Measurements from ENCODE around the gene IGSF23. TPM values are rescaled to one million over a fixed set of nuclear protein-coding genes. Genes with fewer than 3 reads are reported as not detected.

Gene IGSF23
- total RNA-seq, 1 donor from 2014 or later: not detected

DNA sequence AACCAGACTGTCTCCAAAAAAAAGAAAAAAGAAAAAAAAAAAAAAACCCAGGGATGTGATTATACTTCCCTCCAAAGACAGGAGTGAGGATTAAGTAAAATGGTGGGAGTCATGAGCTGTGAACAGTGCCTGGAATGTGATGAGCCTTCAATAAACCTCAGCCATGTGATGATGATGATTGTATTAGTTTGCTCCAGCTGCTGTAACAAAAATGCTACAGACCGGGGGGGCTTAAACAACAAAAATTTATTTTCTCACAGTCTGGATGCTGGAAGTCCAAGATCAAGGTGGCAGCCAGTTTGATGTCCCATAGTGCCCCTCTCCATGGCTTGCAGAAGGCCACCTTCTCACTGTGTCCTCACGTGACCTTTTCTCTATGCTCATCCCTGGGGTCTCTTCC, 21.4 kb downstream of the IGSF23 start:
- Mint-ChIP-seq H3K4me3 (ENCODE audit: unreplicated experiment) (no peak overlapping the region), H3K27ac (ENCODE audit: unreplicated experiment) (peak overlapping the region; percentile 94), H3K27me3 (ENCODE audit: low read depth) (no peaks in the 10 kb centered on the region), H3K36me3 (ENCODE audit: low read depth) (no peaks in the 10 kb centered on the region), H3K9me3 (ENCODE audit: low read depth) (peaks cover 4% of the 10 kb centered on the region), H3K4me1 (ENCODE audit: low read depth) (peaks cover 47% of the 10 kb centered on the region)
- no peak for DNase-seq (ENCODE audit: low spot score)
- TF ChIP-seq, protein P1, sequence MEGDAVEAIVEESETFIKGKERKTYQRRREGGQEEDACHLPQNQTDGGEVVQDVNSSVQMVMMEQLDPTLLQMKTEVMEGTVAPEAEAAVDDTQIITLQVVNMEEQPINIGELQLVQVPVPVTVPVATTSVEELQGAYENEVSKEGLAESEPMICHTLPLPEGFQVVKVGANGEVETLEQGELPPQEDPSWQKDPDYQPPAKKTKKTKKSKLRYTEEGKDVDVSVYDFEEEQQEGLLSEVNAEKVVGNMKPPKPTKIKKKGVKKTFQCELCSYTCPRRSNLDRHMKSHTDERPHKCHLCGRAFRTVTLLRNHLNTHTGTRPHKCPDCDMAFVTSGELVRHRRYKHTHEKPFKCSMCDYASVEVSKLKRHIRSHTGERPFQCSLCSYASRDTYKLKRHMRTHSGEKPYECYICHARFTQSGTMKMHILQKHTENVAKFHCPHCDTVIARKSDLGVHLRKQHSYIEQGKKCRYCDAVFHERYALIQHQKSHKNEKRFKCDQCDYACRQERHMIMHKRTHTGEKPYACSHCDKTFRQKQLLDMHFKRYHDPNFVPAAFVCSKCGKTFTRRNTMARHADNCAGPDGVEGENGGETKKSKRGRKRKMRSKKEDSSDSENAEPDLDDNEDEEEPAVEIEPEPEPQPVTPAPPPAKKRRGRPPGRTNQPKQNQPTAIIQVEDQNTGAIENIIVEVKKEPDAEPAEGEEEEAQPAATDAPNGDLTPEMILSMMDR (IDR thresholded peaks at IDR 0.05): no peak

DNA sequence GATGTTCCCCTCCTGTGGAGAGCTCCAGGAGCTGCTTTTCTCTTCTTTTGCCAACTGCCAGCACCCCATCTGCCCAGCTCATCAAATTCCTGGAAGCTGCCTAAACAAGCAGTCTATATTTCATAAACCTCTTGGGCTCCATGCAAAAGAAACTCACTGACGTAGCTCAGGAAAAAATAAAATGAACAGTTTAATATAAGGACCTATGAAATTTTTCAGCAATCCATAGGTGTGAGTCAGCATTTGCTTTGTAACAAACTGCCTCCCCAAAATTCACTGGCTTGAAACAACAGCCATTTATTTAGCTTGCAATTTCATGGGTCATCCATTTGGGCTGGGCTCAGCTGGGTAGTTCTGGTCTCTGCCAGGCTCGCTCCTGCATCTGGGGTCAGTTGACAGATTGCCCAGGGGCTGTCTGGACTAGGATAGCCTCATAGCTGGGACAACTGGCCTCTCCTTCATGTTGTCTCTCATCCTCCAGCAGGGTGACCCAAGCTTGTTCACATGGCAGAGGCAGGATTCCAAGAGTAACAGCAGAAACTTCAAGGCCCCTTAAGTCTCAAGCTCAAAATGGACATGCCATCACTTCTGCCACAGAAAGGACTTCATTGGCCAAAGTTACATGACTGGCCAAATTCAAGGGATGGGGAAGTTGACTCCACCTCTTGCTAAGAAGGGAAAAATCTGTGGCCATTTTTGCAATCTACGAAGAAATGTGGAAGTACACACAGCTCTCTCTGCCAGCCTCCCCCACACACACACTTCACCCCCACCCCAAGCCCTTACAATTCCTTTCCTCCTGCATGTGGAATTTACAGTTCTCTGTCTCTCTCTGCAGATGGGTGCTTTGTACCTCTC, 22.4 kb downstream of the IGSF23 start:
- Mint-ChIP-seq H3K4me1 (ENCODE audit: low read depth) (peaks cover 54% of the 10 kb centered on the region), H3K27ac (ENCODE audit: unreplicated experiment) (peak overlapping the region; percentile 94), H3K9me3 (ENCODE audit: low read depth) (peaks cover 4% of the 10 kb centered on the region), H3K36me3 (ENCODE audit: low read depth) (no peaks in the 10 kb centered on the region), H3K4me3 (ENCODE audit: unreplicated experiment) (peak overlapping the region; percentile 16), H3K27me3 (ENCODE audit: low read depth) (no peaks in the 10 kb centered on the region)
- no peak for DNase-seq (ENCODE audit: low spot score)
- TF ChIP-seq, protein P1 (IDR thresholded peaks at IDR 0.05): peak; percentile 34

DNA sequence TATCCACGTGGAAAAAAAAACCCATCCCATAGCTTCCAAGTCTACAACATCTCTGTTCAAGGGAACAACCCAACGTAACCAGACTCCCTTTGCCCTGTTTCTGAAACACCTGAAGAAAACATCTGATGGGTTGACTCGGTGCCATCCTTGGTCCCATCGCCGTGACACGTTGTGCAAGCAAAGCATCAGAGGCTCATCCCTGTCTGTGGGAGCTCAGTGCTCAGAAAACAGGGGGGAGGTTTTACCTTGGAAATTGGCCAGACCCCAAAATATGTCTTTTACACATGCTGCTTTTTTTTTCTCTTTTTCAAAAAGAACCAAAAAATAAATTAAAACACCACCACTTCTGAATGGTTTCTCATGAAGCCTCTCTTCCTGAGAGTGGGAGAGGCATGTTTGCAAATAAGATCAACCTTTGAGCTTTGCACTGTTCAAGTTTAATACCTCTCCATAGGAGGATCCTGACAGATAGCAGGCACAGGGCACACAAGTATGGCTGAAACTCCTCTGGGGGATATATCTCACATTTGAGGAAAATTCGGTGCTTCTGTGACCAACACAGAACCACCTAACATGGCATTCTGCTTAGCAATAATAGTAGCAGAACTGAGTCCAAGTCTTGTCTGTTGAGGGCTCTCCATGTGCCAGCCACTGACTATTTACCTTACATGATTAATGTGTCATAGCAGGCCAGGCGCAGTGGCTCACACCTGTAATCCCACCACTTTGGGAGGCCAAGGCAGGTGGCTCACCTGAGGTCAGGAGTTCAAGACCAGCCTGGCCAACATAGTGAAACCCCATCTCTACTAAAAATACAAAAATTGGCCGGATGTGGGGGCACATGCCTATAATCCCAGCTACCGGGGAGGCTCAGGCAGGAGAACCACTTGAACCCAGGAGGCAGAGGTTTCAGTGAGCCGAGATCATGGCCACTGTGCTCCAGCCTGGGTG, 23.4 kb downstream of the IGSF23 start:
- H3K4me1 Mint-ChIP-seq (ENCODE audit: low read depth): peaks cover 60% of the 10 kb centered on the region
- H3K27me3 Mint-ChIP-seq (ENCODE audit: low read depth): no peaks in the 10 kb centered on the region
- H3K4me3 Mint-ChIP-seq (ENCODE audit: unreplicated experiment): peak overlapping the region; percentile 16
- TF ChIP-seq, protein P1 (IDR thresholded peaks at IDR 0.05): no peak
- no peak for DNase-seq (ENCODE audit: low spot score)
- peaks cover 4% of the 10 kb centered on the region for H3K9me3 Mint-ChIP-seq (ENCODE audit: low read depth)
- no peaks in the 10 kb centered on the region for H3K36me3 Mint-ChIP-seq (ENCODE audit: low read depth)
- H3K27ac Mint-ChIP-seq (ENCODE audit: unreplicated experiment): peak overlapping the region; percentile 94

DNA sequence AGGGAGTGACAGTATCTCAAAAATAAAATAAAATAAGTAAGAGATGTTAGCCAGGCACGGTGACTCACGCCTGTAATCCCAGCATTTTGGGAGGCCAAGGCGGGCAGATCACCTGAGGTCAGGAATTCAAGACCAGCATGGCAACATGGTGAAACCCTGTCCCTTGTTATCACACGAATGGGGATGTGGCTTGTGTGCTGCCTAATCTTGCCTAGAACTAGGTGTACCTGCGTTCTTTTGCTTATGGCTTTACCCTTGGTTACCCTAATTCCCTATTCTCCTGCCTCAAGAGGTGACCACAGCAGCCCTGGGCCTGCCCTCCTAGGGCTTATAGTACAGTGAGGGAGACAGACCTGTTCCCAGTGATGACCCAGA, 24.0 kb downstream of the IGSF23 start:
- peaks cover 60% of the 10 kb centered on the region for H3K4me1 Mint-ChIP-seq (ENCODE audit: low read depth)
- H3K36me3 Mint-ChIP-seq (ENCODE audit: low read depth): no peaks in the 10 kb centered on the region
- H3K4me3 Mint-ChIP-seq (ENCODE audit: unreplicated experiment): no peak overlapping the region
- TF ChIP-seq, protein P1 (IDR thresholded peaks at IDR 0.05): no peak
- H3K27me3 Mint-ChIP-seq (ENCODE audit: low read depth): no peaks in the 10 kb centered on the region
- DNase-seq (ENCODE audit: low spot score): no peak
- peaks cover 4% of the 10 kb centered on the region for H3K9me3 Mint-ChIP-seq (ENCODE audit: low read depth)
- peak overlapping the region; percentile 22 for H3K27ac Mint-ChIP-seq (ENCODE audit: unreplicated experiment)

DNA sequence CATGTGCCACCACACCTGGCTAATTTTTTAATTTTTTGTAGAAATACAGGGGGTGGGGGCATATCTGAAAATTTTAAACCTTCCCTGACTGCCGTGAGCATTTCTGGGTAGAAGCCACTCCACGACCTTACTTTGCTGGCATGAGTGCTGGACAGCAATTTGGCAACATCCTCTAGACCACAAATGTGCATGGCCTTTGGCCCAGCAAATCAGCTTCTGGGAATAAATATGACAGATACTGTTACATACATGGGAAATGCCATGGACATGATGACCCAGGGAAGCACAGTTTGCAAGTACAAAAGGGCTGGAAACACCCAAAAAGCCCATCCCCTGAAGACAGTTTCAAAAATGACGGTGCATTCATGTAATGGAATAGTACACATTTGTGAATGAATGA, 27.2 kb downstream of the IGSF23 start:
- Mint-ChIP-seq H3K27ac (ENCODE audit: unreplicated experiment) (no peak overlapping the region), H3K36me3 (ENCODE audit: low read depth) (no peaks in the 10 kb centered on the region), H3K27me3 (ENCODE audit: low read depth) (no peaks in the 10 kb centered on the region), H3K9me3 (ENCODE audit: low read depth) (no peaks in the 10 kb centered on the region), H3K4me3 (ENCODE audit: unreplicated experiment) (no peak overlapping the region), H3K4me1 (ENCODE audit: low read depth) (peaks cover 46% of the 10 kb centered on the region)
- TF ChIP-seq, protein P1 (IDR thresholded peaks at IDR 0.05): no peak
- DNase-seq (ENCODE audit: low spot score): no peak

Data from chondrocyte (in vitro differentiated cells).